Muscle of leg (tissue), 11 donors: ENCODE results near the gene PACSIN2. TPM values are rescaled to one million over a fixed set of nuclear protein-coding genes. Genes with fewer than 3 reads are reported as not detected.

ENCODE experiments used
- DNase-seq: peaks from one replicate; pipeline ENCODE4 v3.0.0; 2013
- H3K27ac ChIP-seq: one replicate; pipeline ENCODE4 v1.5.1; 2013; ENCODE audit warnings: mild to moderate bottlenecking, low read length, control low read depth
- H3K27me3 ChIP-seq: one replicate; pipeline ENCODE4 v1.6.1; 2013; ENCODE audit warnings: low read length; ENCODE audit not compliant: control insufficient read depth, insufficient read depth
- H3K36me3 ChIP-seq: one replicate; pipeline ENCODE4 v1.6.1; 2013; ENCODE audit warnings: low read length; ENCODE audit not compliant: control insufficient read depth, insufficient read depth
- H3K4me1 ChIP-seq: one replicate; pipeline ENCODE4 v1.6.1; 2013; ENCODE audit warnings: low read length; ENCODE audit not compliant: control insufficient read depth, insufficient read depth
- H3K4me3 ChIP-seq: one replicate; pipeline ENCODE4 v1.5.1; 2013; ENCODE audit warnings: low read length, control low read depth
- H3K9me3 ChIP-seq: replicated peaks from 2 replicates; pipeline ENCODE4 v1.6.1; 2013; ENCODE audit warnings: low read depth, low read length; ENCODE audit not compliant: control insufficient read depth
- WGBS: methylation state at CpG from one replicate; pipeline ENCODE4 v1.1.5; 2013; ENCODE audit warnings: missing lambda C conversion rate; ENCODE audit not compliant: insufficient coverage; 5-methylcytosine and 5-hydroxymethylcytosine counted together
- polyA plus RNA-seq, 8 donors: library from polyadenylated mRNA; unstranded; fragments of 120-200 nt; gene quantifications; one replicate each; pipeline versions ENCODE4 v1.2.1 to v1.2.3, GENCODE V29; 2013; ENCODE audit warnings: inconsistent platforms in 1 of 8, low replicate concordance in 1 of 8; ENCODE audit not compliant: insufficient read length in 8 of 8, insufficient read depth in 1 of 8
- total RNA-seq: library from RNA; stranded (reverse); fragments of 120-200 nt; gene quantifications from one replicate; pipeline ENCODE4 v1.2.4, GENCODE V29; 2013

PACSIN2 gene
- total and polyA plus RNA-seq, 9 donors = 23.1 to 38.6 (median 30.5) TPM

GRCh38 chr22:42866100-42866499, 148.8 kb downstream of the PACSIN2 start:
- Histone ChIP-seq H3K27me3 (no peaks in the 10 kb centered on the region), H3K4me1 (peaks cover 25% of the 10 kb centered on the region), H3K4me3 (no peak overlapping the region), H3K9me3 (no peaks in the 10 kb centered on the region), H3K36me3 (peaks cover 7% of the 10 kb centered on the region), H3K27ac (no peak overlapping the region)
- WGBS = 94% methylated on average over 7 of the region's 7 CpGs
- DNase-seq = no peak

DNA sequence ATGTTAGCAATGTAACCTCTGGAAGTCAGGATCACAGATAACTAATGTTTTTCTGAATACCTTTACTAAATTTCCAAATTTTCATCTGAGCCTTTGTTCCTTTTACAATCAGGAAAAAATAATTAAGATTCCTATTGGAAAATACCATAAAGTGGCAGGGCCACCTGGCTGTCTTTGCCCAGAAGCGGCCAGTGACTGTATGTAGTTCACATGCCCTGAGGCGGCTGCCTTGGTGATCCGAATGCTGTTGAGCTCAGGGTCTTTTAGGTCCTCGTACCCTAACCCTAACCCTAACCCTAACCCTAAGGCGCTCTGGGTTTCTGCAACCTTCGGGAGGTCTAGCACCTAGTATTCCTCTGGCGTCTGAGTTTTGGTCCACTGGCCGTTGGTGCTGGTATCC, 149.4 kb downstream of the PACSIN2 start:
- Histone ChIP-seq H3K9me3 (no peaks in the 10 kb centered on the region), H3K4me1 (peaks cover 25% of the 10 kb centered on the region), H3K4me3 (no peak overlapping the region), H3K36me3 (peaks cover 5% of the 10 kb centered on the region), H3K27me3 (no peaks in the 10 kb centered on the region), H3K27ac (no peak overlapping the region)
- 96% methylated on average over 7 of the region's 8 CpGs for WGBS
- no peak for DNase-seq

DNA sequence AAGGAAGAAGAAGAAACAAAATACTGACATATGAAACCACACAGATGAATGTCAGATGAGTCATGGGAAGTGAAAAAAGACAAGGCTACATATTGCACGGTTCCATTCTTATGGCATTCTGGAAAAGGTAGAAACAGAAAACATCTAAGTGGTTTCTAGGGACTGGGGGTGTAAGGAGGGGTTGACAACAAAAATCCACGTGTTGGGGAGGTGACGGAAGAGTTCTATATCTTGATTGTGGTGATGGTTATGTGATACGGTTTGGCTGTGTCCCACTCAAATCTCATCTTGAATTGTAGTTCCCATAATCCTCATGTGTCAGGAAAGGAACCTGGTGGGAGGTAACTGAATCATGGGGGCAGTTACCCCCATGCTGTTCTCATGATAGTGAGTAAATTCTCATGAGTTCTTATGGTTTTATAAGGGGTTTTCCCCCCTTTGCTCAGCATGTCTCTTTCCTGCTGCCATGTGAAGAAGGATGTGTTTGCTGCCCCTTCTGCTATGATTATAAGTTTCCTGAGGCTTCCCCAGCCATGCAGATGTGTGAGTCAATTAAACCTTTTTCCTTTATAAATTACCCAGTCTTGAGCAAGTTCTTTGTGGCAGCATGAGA, 151.5 kb downstream of the PACSIN2 start:
- H3K27ac ChIP-seq = no peak overlapping the region
- H3K9me3 ChIP-seq = no peaks in the 10 kb centered on the region
- peaks cover 11% of the 10 kb centered on the region for H3K4me1 ChIP-seq
- WGBS = 40% methylated on average over 1 of the region's 4 CpGs
- no peak for DNase-seq
- H3K36me3 ChIP-seq = no peaks in the 10 kb centered on the region
- no peak overlapping the region for H3K4me3 ChIP-seq
- no peaks in the 10 kb centered on the region for H3K27me3 ChIP-seq

- no peak for DNase-seq
- H3K27ac ChIP-seq = no peak overlapping the region
- peaks cover 16% of the 10 kb centered on the region for H3K4me1 ChIP-seq
- H3K4me3 ChIP-seq = no peak overlapping the region
- no peaks in the 10 kb centered on the region for H3K27me3 ChIP-seq
- H3K9me3 ChIP-seq = peaks cover 3% of the 10 kb centered on the region
- no peaks in the 10 kb centered on the region for H3K36me3 ChIP-seq
- WGBS = 90% methylated on average over 4 of the region's 7 CpGs
These were observed 152.8 kb downstream of the PACSIN2 start for GRCh38 chr22:42862045-42862734.

GRCh38 chr22:42860968-42861367, 154.0 kb downstream of the PACSIN2 start:
- Histone ChIP-seq H3K27me3 (no peaks in the 10 kb centered on the region), H3K27ac (no peak overlapping the region), H3K9me3 (peaks cover 3% of the 10 kb centered on the region), H3K36me3 (no peaks in the 10 kb centered on the region), H3K4me1 (peaks cover 16% of the 10 kb centered on the region), H3K4me3 (no peak overlapping the region)
- DNase-seq = peak; percentile 54
- WGBS = 67% methylated on average over 1 of the region's 4 CpGs

GRCh38 chr22:42857845-42858481, 157.0 kb downstream of the PACSIN2 start:
- Histone ChIP-seq H3K4me3 (no peak overlapping the region), H3K36me3 (peaks cover 6% of the 10 kb centered on the region), H3K27ac (no peak overlapping the region), H3K9me3 (peaks cover 3% of the 10 kb centered on the region), H3K27me3 (no peaks in the 10 kb centered on the region), H3K4me1 (peaks cover 24% of the 10 kb centered on the region)
- WGBS = 97% methylated on average over 11 of the region's 14 CpGs
- DNase-seq = peak; percentile 52

DNA sequence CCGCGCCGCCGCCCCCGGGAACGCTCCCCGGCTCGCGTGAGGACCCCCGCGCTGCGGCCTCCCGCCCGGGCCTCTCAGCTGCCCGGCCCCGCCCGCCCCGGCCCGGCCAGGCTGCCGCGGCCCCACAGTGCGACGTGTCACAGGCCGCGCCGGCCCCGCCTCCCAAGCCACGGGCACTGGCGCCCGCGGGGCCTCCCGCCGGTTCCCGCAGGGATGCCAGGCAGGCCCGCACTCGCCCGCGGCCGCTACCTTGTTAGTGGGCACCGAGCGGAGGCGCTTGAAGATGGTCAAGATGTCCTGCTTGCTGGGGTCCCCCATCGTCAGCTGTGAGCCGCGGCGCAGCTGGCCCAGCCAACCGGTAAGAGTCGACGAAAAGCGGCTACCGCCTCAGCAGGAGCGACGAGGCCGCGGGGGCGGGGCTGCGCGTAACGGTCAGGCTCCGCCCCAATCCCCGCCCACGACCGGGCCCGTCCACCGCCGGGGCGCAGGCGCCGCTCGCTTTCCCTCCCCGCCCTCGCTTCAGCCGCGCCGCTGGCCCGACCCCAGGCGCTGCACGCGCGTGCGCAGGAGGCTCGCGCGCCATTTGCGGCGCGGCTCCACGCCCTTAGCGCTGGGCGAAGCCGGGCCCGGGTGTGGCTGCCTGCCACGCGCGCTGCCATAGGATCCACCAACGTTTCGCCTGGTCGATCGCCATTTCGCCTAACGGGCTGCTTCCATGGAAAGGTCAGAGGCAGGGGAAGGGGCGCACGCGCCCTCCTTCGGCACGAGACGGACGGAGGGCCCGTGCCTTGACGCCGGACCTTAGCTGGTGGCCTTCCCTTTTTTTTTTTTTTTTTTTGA, 157.9 kb downstream of the PACSIN2 start, which contains the start of gene ARFGAP3:
Gene ARFGAP3 (minus strand): TSS at position 409 of the 840 bp plus-strand sequence. CDS start 91 bp downstream, at position 318.
- Histone ChIP-seq H3K27me3 (no peaks in the 10 kb centered on the region), H3K9me3 (peaks cover 3% of the 10 kb centered on the region), H3K27ac (peak within 1 kb of the TSS; percentile 97), H3K36me3 (peaks cover 6% of the 10 kb centered on the region), H3K4me1 (peaks cover 24% of the 10 kb centered on the region), H3K4me3 (peak within 1 kb of the TSS; percentile 94)
- peak; percentile 98 for DNase-seq
- WGBS = 5% methylated on average over 108 of the region's 111 CpGs

DNA sequence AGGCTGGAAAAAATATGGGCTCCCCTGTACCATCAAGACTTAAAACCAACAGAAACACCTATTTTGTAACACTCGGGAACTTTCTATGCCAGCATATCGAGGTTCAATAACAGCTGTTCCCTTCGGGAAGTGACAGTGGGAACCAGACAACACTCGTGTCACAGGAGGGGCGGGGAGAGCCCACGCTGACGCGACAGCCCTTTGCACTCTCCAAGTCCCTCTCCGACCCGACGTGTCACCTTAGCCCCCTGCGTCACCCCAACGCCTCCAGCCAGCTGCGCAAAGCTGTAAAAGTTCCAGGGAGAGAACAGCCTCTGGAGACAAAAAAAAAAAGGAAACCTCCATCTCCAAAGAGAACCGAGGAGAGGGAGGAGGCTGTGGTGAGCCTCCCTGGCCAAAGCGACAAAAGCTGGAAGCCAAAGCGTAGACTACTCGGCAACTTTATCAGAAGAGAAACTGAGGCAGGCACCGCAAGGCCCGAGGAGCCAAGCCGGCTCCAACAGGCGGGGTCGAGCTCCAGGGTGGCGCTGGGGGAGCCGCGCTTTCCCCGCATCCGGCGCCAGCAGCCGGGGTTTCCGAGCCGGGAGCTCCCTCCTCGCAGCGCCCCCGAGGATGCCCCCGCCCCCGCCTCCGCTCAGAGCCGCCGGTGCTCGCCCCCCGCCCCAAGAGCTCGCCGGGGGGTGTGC, 158.6 kb downstream of the PACSIN2 start:
- peak overlapping the region; percentile 97 for H3K27ac ChIP-seq
- H3K9me3 ChIP-seq = peaks cover 3% of the 10 kb centered on the region
- H3K36me3 ChIP-seq = peaks cover 8% of the 10 kb centered on the region
- peak; percentile 74 for DNase-seq
- H3K4me1 ChIP-seq = peaks cover 24% of the 10 kb centered on the region
- no peaks in the 10 kb centered on the region for H3K27me3 ChIP-seq
- H3K4me3 ChIP-seq = peak overlapping the region; percentile 94
- 0% methylated on average over 34 of the region's 44 CpGs for WGBS

DNA sequence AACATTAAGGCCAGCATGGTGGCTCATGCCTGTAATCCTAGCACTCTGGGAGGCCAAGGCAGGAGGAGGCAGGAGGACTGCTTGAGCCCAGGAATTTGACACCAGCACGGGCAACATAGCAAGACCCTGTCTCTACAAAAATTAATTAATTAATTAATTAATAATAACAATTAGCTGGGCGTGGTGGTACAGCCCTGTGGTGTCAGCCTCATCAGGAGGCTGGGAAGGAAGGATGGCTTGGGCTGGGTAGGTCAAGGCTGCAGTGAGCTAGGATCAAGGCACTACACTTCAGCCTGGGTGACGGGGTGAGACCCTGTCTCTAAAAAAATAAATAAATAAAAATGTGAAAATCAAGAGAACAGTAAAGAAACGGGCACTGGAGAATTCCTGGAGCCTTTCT, 159.2 kb downstream of the PACSIN2 start:
- H3K27me3 ChIP-seq = no peaks in the 10 kb centered on the region
- peak overlapping the region; percentile 97 for H3K27ac ChIP-seq
- no peak for DNase-seq
- H3K4me1 ChIP-seq = peaks cover 21% of the 10 kb centered on the region
- no CpG with 5 or more reads among the region's 4 CpGs for WGBS
- peaks cover 10% of the 10 kb centered on the region for H3K36me3 ChIP-seq
- peaks cover 3% of the 10 kb centered on the region for H3K9me3 ChIP-seq
- H3K4me3 ChIP-seq = peak overlapping the region; percentile 94
